PFSK-1 (cell line): Measurements from ENCODE around the gene RPTOR.

ENCODE experiments used
- FOXP2 ChIP-seq: optimal IDR thresholded peaks from 2 replicates; pipeline ENCODE3; 2011; ENCODE audit warnings: borderline replicate concordance, control low read depth, inconsistent platforms; ENCODE audit not compliant: insufficient read depth; ENCODE audit errors: extremely low read length, extremely low read depth
- POLR2AphosphoS5 ChIP-seq: IDR thresholded peaks from 2 replicates; pipeline ENCODE4 v1.6.1; 2012; ENCODE audit warnings: low read depth, mild to moderate bottlenecking, control low read depth, low read length, moderate library complexity
- REST ChIP-seq, 2 experiments: IDR thresholded peaks; 2 replicates each; pipeline versions ENCODE4 v1.6.1 to v1.8.0; 2011 to 2012; ENCODE audit warnings: low read depth in 2 of 2, low read length in 2 of 2, control low read depth in 1 of 2, inconsistent platforms in 1 of 2, mild to moderate bottlenecking in 1 of 2, moderate library complexity in 1 of 2; ENCODE audit not compliant: insufficient read depth in 1 of 2
- SIN3A ChIP-seq: IDR thresholded peaks from 2 replicates; pipeline ENCODE4 v1.6.1; 2012; ENCODE audit warnings: mild to moderate bottlenecking, low read length, moderate library complexity, borderline replicate concordance; ENCODE audit not compliant: insufficient read depth
- TAF1 ChIP-seq: IDR thresholded peaks from 2 replicates; pipeline ENCODE4 v1.6.1; 2012; ENCODE audit warnings: low read length, control low read depth, borderline replicate concordance; ENCODE audit not compliant: insufficient read depth

- TF ChIP-seq POLR2AphosphoS5, result no peak
- TF ChIP-seq TAF1, result no peak
- TF ChIP-seq SIN3A, result no peak
- TF ChIP-seq REST (IDR thresholded peaks at IDR 0.05; ENCODE audit: insufficient read depth in 1 of 2, low read depth in 2 of 2, low read length in 2 of 2), result no peak
- TF ChIP-seq FOXP2, result no peak
Measured at GRCh38 chr17:80937462-80938381, 393.1 kb downstream of the RPTOR start.
